HCT116 (cell line): ENCODE results near the gene PDE4B. TPM values are rescaled to one million over a fixed set of nuclear protein-coding genes. Genes with fewer than 3 reads are reported as not detected.

Source experiments
- ATAC-seq: fragments of 200-7000 bp; cut with Tn5 transposase; 2 replicates; pipeline ENCODE4 v1.9.1; 2020; ENCODE audit warnings: mild to moderate bottlenecking, moderate library complexity
- BruUV-seq: library from RNA; stranded (reverse); fragments of 400-500 nt; replicated peaks from 2 replicates; lab custom pipeline; 2021; lab: Mats Ljungman, UMichigan
- CTCF ChIA-PET: fragments of 300-600 bp; sonication (Branson Sonifier 250); formaldehyde crosslinking; loops from one replicate; lab custom pipeline; 2021; ENCODE audit warnings: antibody characterized with exemption; lab: Charles Lee
- POLR2A ChIA-PET: fragments of 300-600, 350-600 bp; sonication (Branson Sonifier 250); formaldehyde crosslinking; loops from one replicate; lab custom pipeline; 2021; ENCODE audit warnings: antibody characterized with exemption; lab: Charles Lee
- RAD21 ChIA-PET, 2 experiments: fragments of 300-600 bp; sonication (Branson Sonifier 250); formaldehyde crosslinking; loops; one replicate each; lab custom pipeline; 2023; ENCODE audit warnings: low total read pairs in 2 of 2; ENCODE audit not compliant: uncharacterized antibody in 2 of 2, unreplicated experiment in 2 of 2, low non-redundant PET in 1 of 2; lab: Charles Lee
- DNase-seq: peaks from one replicate; pipeline ENCODE4 v3.0.0-alpha.2; 2010; ENCODE audit warnings: low read depth, low spot score
- H2AFZ ChIP-seq: fragments of 200-600 bp; shearing (Covaris generic), sonication (generic); 2 replicates; pipeline ENCODE4 v1.6.1; 2017; ENCODE audit warnings: low read depth, mixed run types, mixed read lengths, antibody characterized with exemption, low read length; ENCODE audit not compliant: poor library complexity, severe bottlenecking
- H3K27ac ChIP-seq: 2 replicates; pipeline ENCODE4 v1.5.1; 2012; ENCODE audit warnings: low read depth, low read length
- H3K27me3 ChIP-seq: fragments of 200-600 bp; sonication (generic); 2 replicates; pipeline ENCODE4 v1.6.1; 2016; ENCODE audit warnings: mixed run types, low read length, mixed read lengths; ENCODE audit not compliant: insufficient read depth
- H3K36me3 ChIP-seq, 2 experiments: fragments of 200-500 bp in 1 of 2; fragments of 200-600 bp in 1 of 2; sonication (Bioruptor generic) in 1 of 2; sonication (generic) in 1 of 2; 2 replicates each; pipeline versions ENCODE4 v1.5.1 to v1.6.1; 2014 to 2016; ENCODE audit warnings: low read length in 2 of 2, inconsistent platforms in 1 of 2, mixed read lengths in 1 of 2, mixed run types in 1 of 2; ENCODE audit not compliant: insufficient read depth in 2 of 2, control insufficient read depth in 1 of 2
- H3K4me1 ChIP-seq, 2 experiments: fragments of 200-600 bp in 1 of 2; sonication (generic) in 1 of 2; 2 replicates each; pipeline versions ENCODE4 v1.5.1 to v1.6.1; 2012 to 2017; ENCODE audit warnings: low read length in 2 of 2, inconsistent platforms in 1 of 2, mild to moderate bottlenecking in 1 of 2, mixed read lengths in 1 of 2, mixed run types in 1 of 2, moderate library complexity in 1 of 2; ENCODE audit not compliant: insufficient read depth in 2 of 2, control insufficient read depth in 1 of 2
- H3K4me2 ChIP-seq: fragments of 200-600 bp; sonication (generic); 2 replicates; pipeline ENCODE4 v1.6.1; 2017; ENCODE audit warnings: mixed run types, low read length, mixed read lengths
- H3K4me3 ChIP-seq, 2 experiments: fragments of 200-600 bp in 1 of 2; sonication (generic) in 1 of 2; replicated peaks in 1 of 2; 2 replicates each; pipeline ENCODE4 v1.5.1; 2011 to 2016; ENCODE audit warnings: low read length in 2 of 2, control low read depth in 1 of 2, low read depth in 1 of 2, mild to moderate bottlenecking in 1 of 2, mixed read lengths in 1 of 2, mixed run types in 1 of 2
- H3K79me2 ChIP-seq: fragments of 200-600 bp; sonication (generic); 2 replicates; pipeline ENCODE4 v1.6.1; 2017; ENCODE audit warnings: mild to moderate bottlenecking, mixed run types, low read length, moderate library complexity, mixed read lengths; ENCODE audit not compliant: insufficient read depth
- H3K9ac ChIP-seq: fragments of 200-600 bp; sonication (generic); 2 replicates; pipeline ENCODE4 v1.6.1; 2016; ENCODE audit warnings: low read length, mixed read lengths
- H3K9me2 ChIP-seq: fragments of 200-600 bp; sonication (generic), shearing (Covaris generic); 2 replicates; pipeline ENCODE4 v1.6.1; 2017; ENCODE audit warnings: mixed run types, mild to moderate bottlenecking, moderate library complexity; ENCODE audit not compliant: insufficient read depth
- H3K9me3 ChIP-seq, 2 experiments: fragments of 200-500 bp in 1 of 2; fragments of 200-600 bp in 1 of 2; sonication (Bioruptor generic) in 1 of 2; sonication (generic) in 1 of 2; 2 replicates each; pipeline ENCODE4 v1.6.1; 2014 to 2017; ENCODE audit warnings: low read length in 2 of 2, mixed read lengths in 2 of 2, inconsistent platforms in 1 of 2, low read depth in 1 of 2, mild to moderate bottlenecking in 1 of 2, mixed run types in 1 of 2, moderate library complexity in 1 of 2; ENCODE audit not compliant: control insufficient read depth in 1 of 2, insufficient read depth in 1 of 2
- H4K20me1 ChIP-seq: fragments of 200-600 bp; sonication (generic), shearing (Covaris generic); 2 replicates; pipeline ENCODE4 v1.6.1; 2017; ENCODE audit warnings: mixed run types, mild to moderate bottlenecking, moderate library complexity; ENCODE audit not compliant: insufficient read depth
- CBX3 ChIP-seq: IDR thresholded peaks from 2 replicates; pipeline ENCODE4 v1.6.1; 2012; ENCODE audit warnings: low read depth
- EGR1 ChIP-seq: IDR thresholded peaks from 2 replicates; pipeline ENCODE4 v1.6.1; 2012; ENCODE audit warnings: low read depth
- ELF1 ChIP-seq: IDR thresholded peaks from 2 replicates; pipeline ENCODE4 v1.6.1; 2012; ENCODE audit warnings: low read depth, borderline replicate concordance
- FOSL1 ChIP-seq: IDR thresholded peaks from 2 replicates; pipeline ENCODE4 v1.6.1; 2012; ENCODE audit warnings: low read depth
- POLR2A ChIP-seq: IDR thresholded peaks from 2 replicates; pipeline ENCODE4 v1.7.0; 2011; ENCODE audit warnings: borderline replicate concordance; ENCODE audit not compliant: insufficient read depth, insufficient read length; ENCODE audit errors: extremely low read depth
- POLR2AphosphoS5 ChIP-seq: IDR thresholded peaks from 2 replicates; pipeline ENCODE4 v1.6.1; 2011; ENCODE audit warnings: mild to moderate bottlenecking, low read depth, low read length, moderate library complexity
- RAD21 ChIP-seq: IDR thresholded peaks from 2 replicates; pipeline ENCODE4 v1.6.1; 2012; ENCODE audit warnings: low read depth, mild to moderate bottlenecking
- SIN3A ChIP-seq: IDR thresholded peaks from 2 replicates; pipeline ENCODE4 v1.6.1; 2012; ENCODE audit warnings: low read depth
- SP1 ChIP-seq: IDR thresholded peaks from 2 replicates; pipeline ENCODE4 v1.6.1; 2012; ENCODE audit warnings: low read depth
- SRF ChIP-seq: IDR thresholded peaks from 2 replicates; pipeline ENCODE4 v1.6.1; 2012; ENCODE audit warnings: low read depth
- TCF7L2 ChIP-seq: IDR thresholded peaks from 2 replicates; pipeline ENCODE4 v1.7.0; 2011; ENCODE audit warnings: borderline replicate concordance, inconsistent platforms; ENCODE audit not compliant: insufficient read depth, insufficient read length; ENCODE audit errors: extremely low read depth
- YY1 ChIP-seq: IDR thresholded peaks from 2 replicates; pipeline ENCODE4 v1.6.1; 2011; ENCODE audit warnings: low read length, low read depth, moderate library complexity, mild to moderate bottlenecking; ENCODE audit not compliant: insufficient replicate concordance; ENCODE audit errors: extremely low read depth
- ZFX ChIP-seq: fragments of 450-650 bp; IDR thresholded peaks from 2 replicates; pipeline ENCODE4 v1.6.1; 2017
- ZNF274 ChIP-seq: fragments of 200-500 bp; sonication (Bioruptor generic); IDR thresholded peaks from 2 replicates; pipeline ENCODE4 v1.6.1; 2014; ENCODE audit warnings: mild to moderate bottlenecking, low read depth, low read length, inconsistent platforms
- intact Hi-C: fragments of 100-400 bp; cut with micrococcal nuclease; formaldehyde crosslinking; loops from 2 replicates; pipeline ENCODE4 v1.10.0; 2022
- total RNA-seq: library from RNA; stranded (reverse); gene quantifications from one replicate; pipeline ENCODE4 v1.2.1, GENCODE V29; 2021; ENCODE audit not compliant: unreplicated experiment
- TF ChIP-seq, protein P1 (sequence below), 3 experiments: fragments of 200-600 bp in 1 of 3; sonication (generic) in 1 of 3; IDR thresholded peaks in 2 of 3; conservative IDR thresholded peaks in 1 of 3; 2 replicates each; pipeline ENCODE4 v1.5.1; 2012 to 2017; ENCODE audit warnings: low read depth in 2 of 3, low read length in 2 of 3, antibody characterized with exemption in 1 of 3, borderline replicate concordance in 1 of 3, control low read depth in 1 of 3, mild to moderate bottlenecking in 1 of 3, mixed read lengths in 1 of 3, mixed run types in 1 of 3, moderate library complexity in 1 of 3; ENCODE audit not compliant: insufficient read depth in 1 of 3
- TF ChIP-seq, protein P2 (sequence below): IDR thresholded peaks from 2 replicates; pipeline ENCODE4 v1.6.1; 2012
- TF ChIP-seq, protein P3 (sequence below): IDR thresholded peaks from 2 replicates; pipeline ENCODE4 v1.6.1; 2012
- TF ChIP-seq, protein P4 (sequence below): IDR thresholded peaks from 2 replicates; pipeline ENCODE4 v1.6.1; 2012; ENCODE audit warnings: low read depth

Gene PDE4B
- total RNA-seq, 1 experiment from 2014 or later: 76.9 TPM

DNA sequence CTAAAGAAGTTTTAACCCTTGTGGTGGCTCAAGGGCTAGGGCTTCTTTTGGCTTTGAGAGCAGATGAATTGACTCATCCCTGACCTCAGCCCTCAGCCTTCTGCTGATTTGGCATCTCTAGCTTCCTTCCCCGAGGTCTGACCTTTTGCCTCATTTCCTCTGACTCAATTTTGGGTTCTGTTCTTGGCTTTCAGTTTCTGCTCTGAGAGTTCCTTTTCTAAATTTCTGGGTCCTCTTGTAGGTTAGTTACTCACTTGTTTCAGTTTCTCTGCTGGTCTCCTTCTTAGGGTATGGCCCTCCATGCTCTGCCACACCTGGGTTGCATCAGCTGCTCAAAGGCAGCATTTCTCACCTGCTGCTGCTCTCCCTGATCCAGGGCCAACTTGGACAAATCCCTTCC, 19.4 kb downstream of the PDE4B start (continued):
- TF ChIP-seq, protein P1, sequence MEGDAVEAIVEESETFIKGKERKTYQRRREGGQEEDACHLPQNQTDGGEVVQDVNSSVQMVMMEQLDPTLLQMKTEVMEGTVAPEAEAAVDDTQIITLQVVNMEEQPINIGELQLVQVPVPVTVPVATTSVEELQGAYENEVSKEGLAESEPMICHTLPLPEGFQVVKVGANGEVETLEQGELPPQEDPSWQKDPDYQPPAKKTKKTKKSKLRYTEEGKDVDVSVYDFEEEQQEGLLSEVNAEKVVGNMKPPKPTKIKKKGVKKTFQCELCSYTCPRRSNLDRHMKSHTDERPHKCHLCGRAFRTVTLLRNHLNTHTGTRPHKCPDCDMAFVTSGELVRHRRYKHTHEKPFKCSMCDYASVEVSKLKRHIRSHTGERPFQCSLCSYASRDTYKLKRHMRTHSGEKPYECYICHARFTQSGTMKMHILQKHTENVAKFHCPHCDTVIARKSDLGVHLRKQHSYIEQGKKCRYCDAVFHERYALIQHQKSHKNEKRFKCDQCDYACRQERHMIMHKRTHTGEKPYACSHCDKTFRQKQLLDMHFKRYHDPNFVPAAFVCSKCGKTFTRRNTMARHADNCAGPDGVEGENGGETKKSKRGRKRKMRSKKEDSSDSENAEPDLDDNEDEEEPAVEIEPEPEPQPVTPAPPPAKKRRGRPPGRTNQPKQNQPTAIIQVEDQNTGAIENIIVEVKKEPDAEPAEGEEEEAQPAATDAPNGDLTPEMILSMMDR (IDR thresholded peaks at IDR 0.05 in 2 of 3, conservative IDR thresholded peaks at IDR 0.05 in 1 of 3; ENCODE audit: borderline replicate concordance in 1 of 3, insufficient read depth in 1 of 3, low read depth in 2 of 3, low read length in 2 of 3): no peak
- TF ChIP-seq SIN3A (0 out of 2 replicates have a peak, but pooled peaks have one; percentile 29), ELF1 (no peak), TCF7L2 (no peak), SRF (0 out of 2 replicates have a peak, but pooled peaks have one; percentile 37), CBX3 (0 out of 2 replicates have a peak, but pooled peaks have one; percentile 46), RAD21 (no peak), YY1 (no peak), POLR2A (no peak), ZFX (no peak), EGR1 (no peak), FOSL1 (peak; percentile 60; the same call in 1 of the 2 replicates)
- TF ChIP-seq, protein P2, sequence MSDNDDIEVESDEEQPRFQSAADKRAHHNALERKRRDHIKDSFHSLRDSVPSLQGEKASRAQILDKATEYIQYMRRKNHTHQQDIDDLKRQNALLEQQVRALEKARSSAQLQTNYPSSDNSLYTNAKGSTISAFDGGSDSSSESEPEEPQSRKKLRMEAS: peak; percentile 44; the same call in 1 of the 2 replicates
- TF ChIP-seq, protein P3, sequence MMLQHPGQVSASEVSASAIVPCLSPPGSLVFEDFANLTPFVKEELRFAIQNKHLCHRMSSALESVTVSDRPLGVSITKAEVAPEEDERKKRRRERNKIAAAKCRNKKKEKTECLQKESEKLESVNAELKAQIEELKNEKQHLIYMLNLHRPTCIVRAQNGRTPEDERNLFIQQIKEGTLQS: no peak

DNA sequence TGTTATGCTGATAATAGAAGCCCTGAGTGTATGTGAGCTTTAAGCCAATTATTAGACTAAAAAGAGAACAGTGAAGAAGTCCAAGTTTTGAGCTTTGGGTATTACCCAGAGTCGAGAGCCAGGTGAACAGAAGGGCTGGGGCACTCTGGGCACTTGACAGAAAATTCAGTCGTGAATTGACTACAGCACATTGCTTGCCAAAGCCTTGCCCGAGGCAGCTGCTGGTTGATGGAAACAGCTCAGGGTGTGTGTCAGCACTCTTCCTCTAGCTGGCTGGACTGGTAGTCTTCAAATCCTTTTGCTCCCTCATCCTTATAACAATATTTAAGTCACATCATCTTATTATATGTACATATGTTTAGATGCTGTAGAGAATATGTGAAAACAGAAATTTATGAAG, 21.3 kb downstream of the PDE4B start:
- H3K27ac ChIP-seq: no peak overlapping the region
- ChIA-PET CTCF (no interaction called here), RAD21 (no interaction called here), POLR2A (no interaction called here)
- peaks cover 3 to 13% of the 10 kb centered on the region in 2 experiments; a peak in 3 of 4 replicates for H3K4me1 ChIP-seq
- DNase-seq (no peak), ATAC-seq (no peak)
- no peaks in the 10 kb centered on the region for H3K27me3 ChIP-seq
- no peak overlapping the region for H3K4me2 ChIP-seq
- H3K79me2 ChIP-seq: no peaks in the 10 kb centered on the region
- intact Hi-C loops: no loop called here
- no peaks in the 10 kb centered on the region for H3K9me2 ChIP-seq
- H3K9me3 ChIP-seq: no peaks in the 10 kb centered on the region
- H3K4me3 ChIP-seq: no peak overlapping the region
- H3K9ac ChIP-seq: no peak overlapping the region
- BruUV-seq: no TSS peak
- no peaks in the 10 kb centered on the region for H4K20me1 ChIP-seq
- no peak overlapping the region for H2AFZ ChIP-seq
- no peaks in the 10 kb centered on the region for H3K36me3 ChIP-seq
- TF ChIP-seq SRF: no peak
- TF ChIP-seq ELF1: no peak
- no peak for TF ChIP-seq SP1
- TF ChIP-seq YY1: no peak
- no peak for TF ChIP-seq POLR2AphosphoS5
- TF ChIP-seq, protein P4, sequence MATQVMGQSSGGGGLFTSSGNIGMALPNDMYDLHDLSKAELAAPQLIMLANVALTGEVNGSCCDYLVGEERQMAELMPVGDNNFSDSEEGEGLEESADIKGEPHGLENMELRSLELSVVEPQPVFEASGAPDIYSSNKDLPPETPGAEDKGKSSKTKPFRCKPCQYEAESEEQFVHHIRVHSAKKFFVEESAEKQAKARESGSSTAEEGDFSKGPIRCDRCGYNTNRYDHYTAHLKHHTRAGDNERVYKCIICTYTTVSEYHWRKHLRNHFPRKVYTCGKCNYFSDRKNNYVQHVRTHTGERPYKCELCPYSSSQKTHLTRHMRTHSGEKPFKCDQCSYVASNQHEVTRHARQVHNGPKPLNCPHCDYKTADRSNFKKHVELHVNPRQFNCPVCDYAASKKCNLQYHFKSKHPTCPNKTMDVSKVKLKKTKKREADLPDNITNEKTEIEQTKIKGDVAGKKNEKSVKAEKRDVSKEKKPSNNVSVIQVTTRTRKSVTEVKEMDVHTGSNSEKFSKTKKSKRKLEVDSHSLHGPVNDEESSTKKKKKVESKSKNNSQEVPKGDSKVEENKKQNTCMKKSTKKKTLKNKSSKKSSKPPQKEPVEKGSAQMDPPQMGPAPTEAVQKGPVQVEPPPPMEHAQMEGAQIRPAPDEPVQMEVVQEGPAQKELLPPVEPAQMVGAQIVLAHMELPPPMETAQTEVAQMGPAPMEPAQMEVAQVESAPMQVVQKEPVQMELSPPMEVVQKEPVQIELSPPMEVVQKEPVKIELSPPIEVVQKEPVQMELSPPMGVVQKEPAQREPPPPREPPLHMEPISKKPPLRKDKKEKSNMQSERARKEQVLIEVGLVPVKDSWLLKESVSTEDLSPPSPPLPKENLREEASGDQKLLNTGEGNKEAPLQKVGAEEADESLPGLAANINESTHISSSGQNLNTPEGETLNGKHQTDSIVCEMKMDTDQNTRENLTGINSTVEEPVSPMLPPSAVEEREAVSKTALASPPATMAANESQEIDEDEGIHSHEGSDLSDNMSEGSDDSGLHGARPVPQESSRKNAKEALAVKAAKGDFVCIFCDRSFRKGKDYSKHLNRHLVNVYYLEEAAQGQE: no peak
- TF ChIP-seq, protein P2: no peak
- TF ChIP-seq ZNF274: no peak
